ENCODE data around the gene SLC12A2. TPM values are rescaled to one million over a fixed set of nuclear protein-coding genes. Genes with fewer than 3 reads are reported as not detected.

Gene SLC12A2
- total and polyA plus RNA-seq, 2 experiments from 2014 or later = 8.1 to 21.3 TPM

GRCh38 chr5:128199104-128199503 lies 115.5 kb downstream of the SLC12A2 start (continued):
- TF ChIP-seq, protein P1, sequence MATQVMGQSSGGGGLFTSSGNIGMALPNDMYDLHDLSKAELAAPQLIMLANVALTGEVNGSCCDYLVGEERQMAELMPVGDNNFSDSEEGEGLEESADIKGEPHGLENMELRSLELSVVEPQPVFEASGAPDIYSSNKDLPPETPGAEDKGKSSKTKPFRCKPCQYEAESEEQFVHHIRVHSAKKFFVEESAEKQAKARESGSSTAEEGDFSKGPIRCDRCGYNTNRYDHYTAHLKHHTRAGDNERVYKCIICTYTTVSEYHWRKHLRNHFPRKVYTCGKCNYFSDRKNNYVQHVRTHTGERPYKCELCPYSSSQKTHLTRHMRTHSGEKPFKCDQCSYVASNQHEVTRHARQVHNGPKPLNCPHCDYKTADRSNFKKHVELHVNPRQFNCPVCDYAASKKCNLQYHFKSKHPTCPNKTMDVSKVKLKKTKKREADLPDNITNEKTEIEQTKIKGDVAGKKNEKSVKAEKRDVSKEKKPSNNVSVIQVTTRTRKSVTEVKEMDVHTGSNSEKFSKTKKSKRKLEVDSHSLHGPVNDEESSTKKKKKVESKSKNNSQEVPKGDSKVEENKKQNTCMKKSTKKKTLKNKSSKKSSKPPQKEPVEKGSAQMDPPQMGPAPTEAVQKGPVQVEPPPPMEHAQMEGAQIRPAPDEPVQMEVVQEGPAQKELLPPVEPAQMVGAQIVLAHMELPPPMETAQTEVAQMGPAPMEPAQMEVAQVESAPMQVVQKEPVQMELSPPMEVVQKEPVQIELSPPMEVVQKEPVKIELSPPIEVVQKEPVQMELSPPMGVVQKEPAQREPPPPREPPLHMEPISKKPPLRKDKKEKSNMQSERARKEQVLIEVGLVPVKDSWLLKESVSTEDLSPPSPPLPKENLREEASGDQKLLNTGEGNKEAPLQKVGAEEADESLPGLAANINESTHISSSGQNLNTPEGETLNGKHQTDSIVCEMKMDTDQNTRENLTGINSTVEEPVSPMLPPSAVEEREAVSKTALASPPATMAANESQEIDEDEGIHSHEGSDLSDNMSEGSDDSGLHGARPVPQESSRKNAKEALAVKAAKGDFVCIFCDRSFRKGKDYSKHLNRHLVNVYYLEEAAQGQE (IDR thresholded peaks at IDR 0.05; ENCODE audit: unreplicated experiment) = no peak
- TF ChIP-seq ZNF114 (CRISPR knock-in tag; IDR thresholded peaks at IDR 0.05) (no peak), POLR2AphosphoS5 (IDR thresholded peaks at IDR 0.05; ENCODE audit: low read depth) (no peak)

GRCh38 chr5:128199611-128200010 lies 116.0 kb downstream of the SLC12A2 start:
- Histone ChIP-seq H3K27me3 (ENCODE audit: insufficient read depth) (no peaks in the 10 kb centered on the region; the same call in 1 of the 2 replicates), H3K4me2 (no peak overlapping the region), H3F3A (replicated peaks; ENCODE audit: low read depth) (no peaks in the 10 kb centered on the region), H3K4me1 (ENCODE audit: insufficient read depth) (no peaks in the 10 kb centered on the region), H3K4me3 (no peak overlapping the region), H4K20me1 (replicated peaks; ENCODE audit: insufficient read depth) (no peaks in the 10 kb centered on the region; the same call in 1 of the 2 replicates), H3K27ac (ENCODE audit: low read depth) (no peak overlapping the region), H3K9me2 (ENCODE audit: insufficient read depth) (no peaks in the 10 kb centered on the region), H3K79me2 (replicated peaks; ENCODE audit: insufficient read depth) (no peaks in the 10 kb centered on the region), H2AFZ (no peak overlapping the region), H3K36me3 (ENCODE audit: insufficient read depth) (no peaks in the 10 kb centered on the region)
- ATAC-seq (no peak), DNase-seq (ENCODE audit: low spot score) (no peak)
- Mint-ChIP-seq H3K27ac (no peak overlapping the region), H3K9me3 (no peaks in the 10 kb centered on the region), H3K4me3 (no peak overlapping the region), H3K27me3 (ENCODE audit: insufficient read depth, low read depth, poor library complexity) (peaks cover 2% of the 10 kb centered on the region), H3K36me3 (ENCODE audit: low read depth) (no peaks in the 10 kb centered on the region), H3K4me1 (peaks cover 9% of the 10 kb centered on the region; the same call in 2 of the 3 replicates)
- TF ChIP-seq, protein P1 (IDR thresholded peaks at IDR 0.05; ENCODE audit: unreplicated experiment) = no peak
- no peak for TF ChIP-seq POLR2AphosphoS5 (IDR thresholded peaks at IDR 0.05; ENCODE audit: low read depth)
- TF ChIP-seq CREB1 (CRISPR knock-in tag; IDR thresholded peaks at IDR 0.05; ENCODE audit: low read depth) = no peak
- TF ChIP-seq JUNB (IDR thresholded peaks at IDR 0.05; ENCODE audit: unreplicated experiment) = no peak
- TF ChIP-seq ZNF331 (CRISPR knock-in tag; IDR thresholded peaks at IDR 0.05; ENCODE audit: low read depth) = no peak
- no peak for TF ChIP-seq ZNF462 (CRISPR knock-in tag; IDR thresholded peaks at IDR 0.05)
- TF ChIP-seq NANOG (IDR thresholded peaks at IDR 0.05; ENCODE audit: borderline replicate concordance) = no peak
- no peak for TF ChIP-seq CTCF (conservative IDR thresholded peaks at IDR 0.05; ENCODE audit: low read depth in 2 of 2)
- TF ChIP-seq EZH2phosphoT487 (IDR thresholded peaks at IDR 0.05; ENCODE audit: unreplicated experiment) = no peak

Measured in GM23338 (cell line).